HEK293T (cell line): Measurements from ENCODE around the gene CCDC87.

ENCODE experiments used
- BHLHE40 ChIP-seq: fragments of 450-650 bp; IDR thresholded peaks from 2 replicates; pipeline ENCODE4 v1.6.1; 2016; ENCODE audit warnings: mild to moderate bottlenecking, moderate library complexity, borderline replicate concordance
- ELF4 ChIP-seq: fragments of 450-650 bp; IDR thresholded peaks from 2 replicates; pipeline ENCODE4 v1.6.1; 2017; ENCODE audit warnings: antibody characterized with exemption
- FOXA1 ChIP-seq: fragments of 450-650 bp; IDR thresholded peaks from 2 replicates; pipeline ENCODE4 v1.6.1; 2016; ENCODE audit warnings: mild to moderate bottlenecking
- FOXK2 ChIP-seq: fragments of 450-650 bp; IDR thresholded peaks from 2 replicates; pipeline ENCODE4 v1.6.1; 2016; ENCODE audit warnings: mild to moderate bottlenecking
- FOXM1 ChIP-seq: fragments of 450-650 bp; IDR thresholded peaks from 2 replicates; pipeline ENCODE4 v1.6.1; 2017; ENCODE audit warnings: mild to moderate bottlenecking, borderline replicate concordance
- HDGF ChIP-seq: fragments of 450-650 bp; IDR thresholded peaks from 2 replicates; pipeline ENCODE4 v1.6.1; 2017; ENCODE audit warnings: antibody characterized with exemption, borderline replicate concordance
- L3MBTL2 ChIP-seq: fragments of 450-650 bp; conservative IDR thresholded peaks from 2 replicates; pipeline ENCODE4 v1.6.1; 2016; ENCODE audit warnings: mild to moderate bottlenecking
- LEF1 ChIP-seq: fragments of 450-650 bp; IDR thresholded peaks from 2 replicates; pipeline ENCODE4 v1.6.1; 2017; ENCODE audit warnings: mild to moderate bottlenecking, borderline replicate concordance
- NFRKB ChIP-seq: fragments of 450-650 bp; IDR thresholded peaks from 2 replicates; pipeline ENCODE4 v1.6.1; 2016; ENCODE audit warnings: mild to moderate bottlenecking, moderate library complexity
- SP1 ChIP-seq: fragments of 450-650 bp; IDR thresholded peaks from 2 replicates; pipeline ENCODE4 v1.6.1; 2017
- SUZ12 ChIP-seq: fragments of 450-650 bp; IDR thresholded peaks from 2 replicates; pipeline ENCODE4 v1.6.1; 2016; ENCODE audit warnings: mild to moderate bottlenecking
- TARDBP ChIP-seq: fragments of 450-650 bp; IDR thresholded peaks from 2 replicates; pipeline ENCODE4 v1.6.1; 2016
- ZNF384 ChIP-seq: fragments of 450-650 bp; IDR thresholded peaks from 2 replicates; pipeline ENCODE4 v1.6.1; 2016
- TF ChIP-seq, protein P1 (sequence below): fragments of 450-650 bp; IDR thresholded peaks from 2 replicates; pipeline ENCODE4 v1.6.1; 2016

DNA sequence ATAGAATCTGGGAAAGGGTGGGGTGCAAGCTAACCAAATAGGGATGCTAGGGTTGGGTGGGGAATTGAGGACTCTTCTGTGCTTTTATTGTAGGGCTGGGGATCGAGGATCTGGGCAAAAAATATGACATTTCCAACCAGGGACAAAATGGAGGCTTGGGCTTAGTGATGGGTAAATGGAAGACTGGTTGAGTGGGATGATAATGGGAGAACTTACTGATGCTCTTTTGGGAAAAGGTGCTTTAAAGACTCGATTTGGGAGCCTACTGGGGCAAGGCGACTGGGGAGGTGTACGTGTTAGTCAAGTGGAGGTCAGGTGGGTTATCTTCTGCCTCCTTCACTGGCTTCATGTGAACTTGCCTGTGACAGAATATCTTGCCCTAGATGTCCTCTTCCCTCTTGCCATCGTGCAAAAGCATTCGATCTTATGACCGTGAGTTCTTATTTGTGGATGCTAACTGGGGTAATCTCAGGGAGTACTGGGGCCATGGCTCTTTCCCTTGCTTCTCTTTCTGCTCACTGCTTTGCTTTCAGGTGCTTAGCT lies 35.3 kb upstream of the CCDC87 start:
- TF ChIP-seq, protein P1, sequence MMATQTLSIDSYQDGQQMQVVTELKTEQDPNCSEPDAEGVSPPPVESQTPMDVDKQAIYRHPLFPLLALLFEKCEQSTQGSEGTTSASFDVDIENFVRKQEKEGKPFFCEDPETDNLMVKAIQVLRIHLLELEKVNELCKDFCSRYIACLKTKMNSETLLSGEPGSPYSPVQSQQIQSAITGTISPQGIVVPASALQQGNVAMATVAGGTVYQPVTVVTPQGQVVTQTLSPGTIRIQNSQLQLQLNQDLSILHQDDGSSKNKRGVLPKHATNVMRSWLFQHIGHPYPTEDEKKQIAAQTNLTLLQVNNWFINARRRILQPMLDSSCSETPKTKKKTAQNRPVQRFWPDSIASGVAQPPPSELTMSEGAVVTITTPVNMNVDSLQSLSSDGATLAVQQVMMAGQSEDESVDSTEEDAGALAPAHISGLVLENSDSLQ: no peak
- TF ChIP-seq NFRKB (no peak), ELF4 (no peak), TARDBP (no peak), FOXA1 (no peak), L3MBTL2 (no peak), SP1 (no peak), LEF1 (no peak), FOXK2 (no peak), FOXM1 (no peak), BHLHE40 (no peak), ZNF384 (no peak), SUZ12 (no peak), HDGF (no peak)
